A549 (cell line): ENCODE data around the gene PTPRG. TPM values are rescaled to one million over a fixed set of nuclear protein-coding genes. Genes with fewer than 3 reads are reported as not detected.

ENCODE experiments used
- ATAC-seq, 2 experiments: fragments of 200-7000 bp in 1 of 2; fragments of >200 bp in 1 of 2; cut with Nextera tagmentation in 1 of 2; cut with Tn5 transposase in 1 of 2; 3 replicates each; pipeline versions ENCODE4 v1.8.0 to v1.9.1; 2018 to 2020; ENCODE audit warnings: mild to moderate bottlenecking in 1 of 2, moderate library complexity in 1 of 2
- CTCF ChIA-PET: fragments of 300-600 bp; sonication (Branson Sonifier 250); formaldehyde crosslinking; extraction: SDS; loops from one replicate; lab custom pipeline; 2021; ENCODE audit warnings: antibody characterized with exemption, inconsistent platforms; lab: Yijun Ruan, JAX
- POLR2A ChIA-PET: fragments of 350-600 bp; formaldehyde crosslinking; extraction: SDS; loops from one replicate; lab custom pipeline; 2021; ENCODE audit warnings: antibody characterized with exemption, inconsistent platforms; lab: Yijun Ruan, JAX
- DNase-seq, 2 experiments: peaks; one replicate each; pipeline versions ENCODE4 v3.0.0 to v3.0.0-alpha.2; 2011 to 2016; ENCODE audit warnings: low read depth in 1 of 2, low spot score in 1 of 2
- FAIRE-seq: peaks from 2 replicates; lab custom pipeline; 2011; peaks lifted over from hg19 to GRCh38; lab: Jason Lieb, UNC
- H3K27ac ChIP-seq, 2 experiments: fragments of >200 bp; sonication (Bioruptor Twin); formaldehyde crosslinking; 3 replicates each; pipeline ENCODE4 v1.5.1; 2016 to 2017
- H3K4me1 ChIP-seq: fragments of >200 bp; sonication (Bioruptor Twin); formaldehyde crosslinking; 3 replicates; pipeline ENCODE4 v1.6.1; 2016
- H3K4me2 ChIP-seq: fragments of >200 bp; sonication (Bioruptor Twin); formaldehyde crosslinking; 3 replicates; pipeline ENCODE4 v1.6.1; 2016
- H3K4me3 ChIP-seq: fragments of >200 bp; sonication (Bioruptor Twin); formaldehyde crosslinking; 3 replicates; pipeline ENCODE4 v1.5.1; 2016
- H3K9me3 ChIP-seq: fragments of >200 bp; sonication (Bioruptor Twin); formaldehyde crosslinking; 3 replicates; pipeline ENCODE4 v1.6.1; 2016
- BHLHE40 ChIP-seq: IDR thresholded peaks from 2 replicates; pipeline ENCODE4 v1.6.1; 2012; ENCODE audit warnings: low read depth, low read length, inconsistent platforms
- CBX2 ChIP-seq: fragments of 200-600 bp; sonication (generic); IDR thresholded peaks from 2 replicates; pipeline ENCODE4 v1.6.1; 2016; ENCODE audit warnings: low read depth, mild to moderate bottlenecking, borderline replicate concordance
- CBX8 ChIP-seq: fragments of 200-600 bp; sonication (generic); IDR thresholded peaks from 2 replicates; pipeline ENCODE4 v1.6.1; 2016
- CEBPB ChIP-seq, 2 experiments: fragments of >200 bp in 1 of 2; sonication (Bioruptor Twin) in 1 of 2; formaldehyde crosslinking in 1 of 2; IDR thresholded peaks; 2 replicates each; pipeline ENCODE4 v1.6.1; 2012 to 2016
- EHMT2 ChIP-seq: fragments of 200-600 bp; sonication (generic); IDR thresholded peaks from 2 replicates; pipeline ENCODE4 v1.6.1; 2016; ENCODE audit warnings: antibody characterized with exemption, low read depth, mild to moderate bottlenecking, moderate library complexity
- ESRRA ChIP-seq: fragments of 150-350 bp; IDR thresholded peaks from 2 replicates; pipeline ENCODE4 v1.6.1; 2014; ENCODE audit warnings: mild to moderate bottlenecking, low read length, borderline replicate concordance
- FOSB ChIP-seq: fragments of 250-450 bp; sonication (Bioruptor Pico); IDR thresholded peaks from 2 replicates; pipeline ENCODE4 v1.5.0; 2020; ENCODE audit warnings: mild to moderate bottlenecking, moderate library complexity
- FOSL2 ChIP-seq, 2 experiments: fragments of 450-650 bp in 1 of 2; fragments of >200 bp in 1 of 2; sonication (Bioruptor Twin) in 1 of 2; formaldehyde crosslinking; IDR thresholded peaks; 2 replicates each; pipeline versions ENCODE4 v1.5.0 to v1.6.1; 2016 to 2020; ENCODE audit warnings: mild to moderate bottlenecking in 1 of 2, moderate library complexity in 1 of 2
- HOXA7 ChIP-seq: fragments of 250-450 bp; sonication (Bioruptor Pico); IDR thresholded peaks from 2 replicates; pipeline ENCODE4 v1.5.0; 2020; ENCODE audit warnings: mild to moderate bottlenecking, moderate library complexity
- HOXB13 ChIP-seq: fragments of 250-450 bp; sonication (Bioruptor Pico); IDR thresholded peaks from 2 replicates; pipeline ENCODE4 v1.5.0; 2020; ENCODE audit warnings: low read depth, mild to moderate bottlenecking, moderate library complexity
- JUNB ChIP-seq: fragments of >200 bp; sonication (Bioruptor Twin); formaldehyde crosslinking; IDR thresholded peaks from 2 replicates; pipeline ENCODE4 v1.6.1; 2016
- KDM5A ChIP-seq: fragments of 200-600 bp; sonication (generic); IDR thresholded peaks from 2 replicates; pipeline ENCODE4 v1.6.1; 2016; ENCODE audit warnings: antibody characterized with exemption, mild to moderate bottlenecking
- MAZ ChIP-seq: fragments of 150-350 bp; IDR thresholded peaks from 2 replicates; pipeline ENCODE4 v1.6.1; 2014; ENCODE audit warnings: antibody characterized with exemption, low read depth, low read length, borderline replicate concordance
- MYC ChIP-seq: IDR thresholded peaks from 2 replicates; pipeline ENCODE4 v1.6.1; 2012; ENCODE audit warnings: mild to moderate bottlenecking, inconsistent platforms, low read length, improper control_type of control experiment, borderline replicate concordance
- NFE2L2 ChIP-seq: fragments of 150-350 bp; conservative IDR thresholded peaks from 2 replicates; pipeline ENCODE4 v1.6.1; 2014; ENCODE audit warnings: low read length
- NR3C1 ChIP-seq: fragments of >200 bp; sonication (Bioruptor Twin); formaldehyde crosslinking; IDR thresholded peaks from 3 replicates; pipeline ENCODE4 v1.6.1; 2017
- RAD21 ChIP-seq, 2 experiments: fragments of >200 bp in 1 of 2; sonication (Bioruptor Twin) in 1 of 2; formaldehyde crosslinking in 1 of 2; IDR thresholded peaks in 1 of 2; conservative IDR thresholded peaks in 1 of 2; 2 replicates in 1 of 2; 3 replicates in 1 of 2; pipeline ENCODE4 v1.6.1; 2012 to 2018; ENCODE audit warnings: inconsistent platforms in 1 of 2
- TFCP2L1 ChIP-seq: fragments of 250-450 bp; sonication (Bioruptor Pico); IDR thresholded peaks from 2 replicates; pipeline ENCODE4 v1.5.0; 2021; ENCODE audit warnings: mild to moderate bottlenecking
- TP53 ChIP-seq: fragments of 250-450 bp; sonication (Bioruptor Pico); IDR thresholded peaks from 2 replicates; pipeline ENCODE4 v1.5.0; 2021; ENCODE audit warnings: mild to moderate bottlenecking, moderate library complexity
- ZC3H11A ChIP-seq: fragments of 450-650 bp; IDR thresholded peaks from 2 replicates; pipeline ENCODE4 v1.6.1; 2014; ENCODE audit warnings: antibody characterized with exemption, mild to moderate bottlenecking
- ZNF302 ChIP-seq: fragments of 250-450 bp; sonication (Bioruptor Pico); IDR thresholded peaks from 2 replicates; pipeline ENCODE4 v1.9.0; 2021; ENCODE audit warnings: inconsistent platforms, mild to moderate bottlenecking, moderate library complexity
- WGBS: methylation state at CpG from one replicate; pipeline ENCODE4 v1.1.6; 2017; ENCODE audit errors: missing lambda C conversion rate; 5-methylcytosine and 5-hydroxymethylcytosine counted together
- polyA plus RNA-seq, 4 experiments: library from polyadenylated mRNA; depleted of rRNA in 3 of 4; stranded (reverse); fragments of >200 nt; fragmentation: RNase III in 1 of 4; extraction: RNeasy Plus Mini Kit Qiagen cat#74134 plus additional on column Dnase treatment in 1 of 4; gene quantifications; 2 replicates in 3 of 4; 3 replicates in 1 of 4; pipeline ENCODE4 v1.2.3, GENCODE V29; 2011 to 2017
- TF ChIP-seq, protein P1 (sequence below): IDR thresholded peaks from 2 replicates; pipeline ENCODE4 v1.6.1; 2012
- TF ChIP-seq, protein P2 (sequence below): fragments of 250-450 bp; sonication (Bioruptor Pico); IDR thresholded peaks from 2 replicates; pipeline ENCODE4 v1.5.0; 2020; ENCODE audit warnings: low read depth, mild to moderate bottlenecking, moderate library complexity
- TF ChIP-seq, protein P3 (sequence below): IDR thresholded peaks from 2 replicates; pipeline ENCODE4 v1.6.1; 2012
- TF ChIP-seq, protein P4 (sequence below): fragments of >200 bp; sonication (Bioruptor Twin); formaldehyde crosslinking; IDR thresholded peaks from 3 replicates; pipeline ENCODE4 v1.5.1; 2016
- TF ChIP-seq, protein P5 (sequence below): fragments of >200 bp; sonication (Bioruptor Twin); formaldehyde crosslinking; IDR thresholded peaks from 3 replicates; pipeline ENCODE4 v1.6.1; 2016

PTPRG gene
- polyA plus RNA-seq, 2 of the 4 experiments (the other 2 are of a cell fraction): 4.5 to 4.8 TPM

DNA sequence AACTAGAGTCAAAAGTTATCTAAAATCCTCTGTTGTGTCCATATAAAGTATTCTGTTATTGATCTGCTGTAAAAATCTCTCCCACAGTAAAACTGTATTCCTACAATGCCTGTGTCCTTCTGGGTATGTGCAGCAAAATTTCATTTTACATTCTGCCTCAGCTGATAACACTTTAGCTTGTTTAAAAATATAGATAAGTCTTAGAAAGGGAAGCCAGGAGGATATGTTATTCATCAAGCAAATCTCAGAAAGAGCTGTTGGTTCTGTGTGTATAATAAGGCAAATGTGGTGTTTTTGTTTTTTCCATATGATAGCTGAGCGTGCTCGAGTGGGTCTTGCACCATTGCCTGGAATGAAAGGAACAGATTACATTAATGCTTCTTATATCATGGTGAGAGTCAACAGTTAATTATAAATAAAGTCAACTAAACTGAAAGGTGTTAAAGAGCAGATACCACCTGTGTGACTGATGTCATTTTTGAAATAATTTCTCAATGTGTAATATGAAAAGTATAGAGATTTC lies 715.3 kb downstream of the PTPRG start:
- ATAC-seq (no peak), DNase-seq (no peak), FAIRE-seq (no peak)
- ChIA-PET CTCF (no interaction called here), POLR2A (no interaction called here)
- H3K4me3 ChIP-seq: no peak overlapping the region
- no peak overlapping the region for H3K27ac ChIP-seq
- no peaks in the 10 kb centered on the region for H3K9me3 ChIP-seq
- 76% methylated on average over 2 of the region's 2 CpGs for WGBS
- H3K4me1 ChIP-seq: no peaks in the 10 kb centered on the region
- TF ChIP-seq JUNB: no peak
- no peak for TF ChIP-seq TFCP2L1
- no peak for TF ChIP-seq TP53 (CRISPR knock-in tag)
- TF ChIP-seq CEBPB (IDR thresholded peaks at IDR 0.05): no peak
- no peak for TF ChIP-seq KDM5A
- no peak for TF ChIP-seq ZC3H11A
- TF ChIP-seq, protein P1, sequence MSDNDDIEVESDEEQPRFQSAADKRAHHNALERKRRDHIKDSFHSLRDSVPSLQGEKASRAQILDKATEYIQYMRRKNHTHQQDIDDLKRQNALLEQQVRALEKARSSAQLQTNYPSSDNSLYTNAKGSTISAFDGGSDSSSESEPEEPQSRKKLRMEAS: no peak
- TF ChIP-seq NFE2L2: no peak
- TF ChIP-seq MYC: no peak
- no peak for TF ChIP-seq BHLHE40
- TF ChIP-seq, protein P2, sequence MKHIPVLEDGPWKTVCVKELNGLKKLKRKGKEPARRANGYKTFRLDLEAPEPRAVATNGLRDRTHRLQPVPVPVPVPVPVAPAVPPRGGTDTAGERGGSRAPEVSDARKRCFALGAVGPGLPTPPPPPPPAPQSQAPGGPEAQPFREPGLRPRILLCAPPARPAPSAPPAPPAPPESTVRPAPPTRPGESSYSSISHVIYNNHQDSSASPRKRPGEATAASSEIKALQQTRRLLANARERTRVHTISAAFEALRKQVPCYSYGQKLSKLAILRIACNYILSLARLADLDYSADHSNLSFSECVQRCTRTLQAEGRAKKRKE (CRISPR knock-in tag): no peak
- TF ChIP-seq, protein P3, sequence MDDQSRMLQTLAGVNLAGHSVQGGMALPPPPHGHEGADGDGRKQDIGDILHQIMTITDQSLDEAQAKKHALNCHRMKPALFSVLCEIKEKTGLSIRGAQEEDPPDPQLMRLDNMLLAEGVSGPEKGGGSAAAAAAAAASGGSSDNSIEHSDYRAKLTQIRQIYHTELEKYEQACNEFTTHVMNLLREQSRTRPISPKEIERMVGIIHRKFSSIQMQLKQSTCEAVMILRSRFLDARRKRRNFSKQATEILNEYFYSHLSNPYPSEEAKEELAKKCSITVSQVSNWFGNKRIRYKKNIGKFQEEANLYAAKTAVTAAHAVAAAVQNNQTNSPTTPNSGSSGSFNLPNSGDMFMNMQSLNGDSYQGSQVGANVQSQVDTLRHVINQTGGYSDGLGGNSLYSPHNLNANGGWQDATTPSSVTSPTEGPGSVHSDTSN: no peak
- no peak for TF ChIP-seq ZNF302 (CRISPR knock-in tag)
- TF ChIP-seq, protein P4, sequence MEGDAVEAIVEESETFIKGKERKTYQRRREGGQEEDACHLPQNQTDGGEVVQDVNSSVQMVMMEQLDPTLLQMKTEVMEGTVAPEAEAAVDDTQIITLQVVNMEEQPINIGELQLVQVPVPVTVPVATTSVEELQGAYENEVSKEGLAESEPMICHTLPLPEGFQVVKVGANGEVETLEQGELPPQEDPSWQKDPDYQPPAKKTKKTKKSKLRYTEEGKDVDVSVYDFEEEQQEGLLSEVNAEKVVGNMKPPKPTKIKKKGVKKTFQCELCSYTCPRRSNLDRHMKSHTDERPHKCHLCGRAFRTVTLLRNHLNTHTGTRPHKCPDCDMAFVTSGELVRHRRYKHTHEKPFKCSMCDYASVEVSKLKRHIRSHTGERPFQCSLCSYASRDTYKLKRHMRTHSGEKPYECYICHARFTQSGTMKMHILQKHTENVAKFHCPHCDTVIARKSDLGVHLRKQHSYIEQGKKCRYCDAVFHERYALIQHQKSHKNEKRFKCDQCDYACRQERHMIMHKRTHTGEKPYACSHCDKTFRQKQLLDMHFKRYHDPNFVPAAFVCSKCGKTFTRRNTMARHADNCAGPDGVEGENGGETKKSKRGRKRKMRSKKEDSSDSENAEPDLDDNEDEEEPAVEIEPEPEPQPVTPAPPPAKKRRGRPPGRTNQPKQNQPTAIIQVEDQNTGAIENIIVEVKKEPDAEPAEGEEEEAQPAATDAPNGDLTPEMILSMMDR: no peak
- TF ChIP-seq RAD21 (conservative IDR thresholded peaks at IDR 0.05 in 1 of 2, IDR thresholded peaks at IDR 0.05 in 1 of 2): no peak
- no peak for TF ChIP-seq HOXB13 (CRISPR knock-in tag)
- TF ChIP-seq FOSB (CRISPR knock-in tag): no peak
- no peak overlapping the region for H3K4me2 ChIP-seq

DNA sequence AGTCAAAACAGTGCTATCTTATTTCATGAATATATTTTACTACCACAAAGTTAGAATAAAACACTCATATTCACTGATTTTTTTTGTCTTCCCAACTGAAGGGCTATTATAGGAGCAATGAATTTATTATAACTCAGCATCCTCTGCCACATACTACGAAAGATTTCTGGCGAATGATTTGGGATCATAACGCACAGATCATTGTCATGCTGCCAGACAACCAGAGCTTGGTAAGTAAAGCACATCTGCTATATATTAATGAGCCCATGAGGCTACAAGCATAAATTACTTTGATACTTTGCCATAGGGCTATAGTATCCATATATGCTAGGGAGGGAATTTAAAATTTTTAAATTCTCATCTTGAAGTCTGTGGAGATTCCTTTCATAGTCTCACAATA lies 716.1 kb downstream of the PTPRG start:
- Histone ChIP-seq H3K9me3 (no peaks in the 10 kb centered on the region), H3K4me3 (no peak overlapping the region), H3K4me1 (no peaks in the 10 kb centered on the region), H3K27ac (no peak overlapping the region), H3K4me2 (no peak overlapping the region)
- CTCF ChIA-PET: no interaction called here
- TF ChIP-seq, protein P4: no peak
- TF ChIP-seq CBX8: no peak
- TF ChIP-seq, protein P1: no peak
- TF ChIP-seq HOXA7 (CRISPR knock-in tag): no peak
- no peak for TF ChIP-seq NR3C1
- TF ChIP-seq, protein P5, sequence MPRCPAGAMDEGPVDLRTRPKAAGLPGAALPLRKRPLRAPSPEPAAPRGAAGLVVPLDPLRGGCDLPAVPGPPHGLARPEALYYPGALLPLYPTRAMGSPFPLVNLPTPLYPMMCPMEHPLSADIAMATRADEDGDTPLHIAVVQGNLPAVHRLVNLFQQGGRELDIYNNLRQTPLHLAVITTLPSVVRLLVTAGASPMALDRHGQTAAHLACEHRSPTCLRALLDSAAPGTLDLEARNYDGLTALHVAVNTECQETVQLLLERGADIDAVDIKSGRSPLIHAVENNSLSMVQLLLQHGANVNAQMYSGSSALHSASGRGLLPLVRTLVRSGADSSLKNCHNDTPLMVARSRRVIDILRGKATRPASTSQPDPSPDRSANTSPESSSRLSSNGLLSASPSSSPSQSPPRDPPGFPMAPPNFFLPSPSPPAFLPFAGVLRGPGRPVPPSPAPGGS: no peak
- no peak for TF ChIP-seq EHMT2
- TF ChIP-seq CBX2: no peak
- no peak for TF ChIP-seq MAZ
- no peak for TF ChIP-seq ESRRA
- no peak for TF ChIP-seq FOSL2 (IDR thresholded peaks at IDR 0.05)
- TF ChIP-seq FOSL2 (CRISPR knock-in tag; IDR thresholded peaks at IDR 0.05): no peak
- ATAC-seq (no peak), DNase-seq (no peak), FAIRE-seq (no peak)
- POLR2A ChIA-PET: no interaction called here
- 79% methylated on average over 3 of the region's 3 CpGs for WGBS
